HepG2 (cell line): ENCODE data around the gene POLA2. TPM values are rescaled to one million over a fixed set of nuclear protein-coding genes. Genes with fewer than 3 reads are reported as not detected.

Experiments
- GZF1 ChIP-seq: sonication (generic); formaldehyde crosslinking; IDR thresholded peaks from 2 replicates; pipeline ENCODE4 v1.5.1; 2020; ENCODE audit warnings: mild to moderate bottlenecking, missing genetic modification reagents
- MIER3 ChIP-seq: IDR thresholded peaks from 2 replicates; pipeline ENCODE4 v1.6.1; 2016; ENCODE audit warnings: missing compliant biosample characterization, borderline replicate concordance
- ZNF264 ChIP-seq: sonication (generic); formaldehyde crosslinking; IDR thresholded peaks from 2 replicates; pipeline ENCODE4 v1.4.0; 2020; ENCODE audit warnings: missing genetic modification reagents
- ZNF563 ChIP-seq: sonication (generic); formaldehyde crosslinking; IDR thresholded peaks from 2 replicates; pipeline ENCODE4 v1.8.0; 2022; ENCODE audit warnings: mild to moderate bottlenecking, moderate library complexity, missing genetic modification reagents
- ZNF567 ChIP-seq: sonication (generic); formaldehyde crosslinking; IDR thresholded peaks from 2 replicates; pipeline ENCODE4 v1.8.1; 2023; ENCODE audit warnings: mild to moderate bottlenecking, missing genetic modification reagents, borderline replicate concordance
- polyA plus RNA-seq, 8 experiments: library from polyadenylated mRNA; depleted of rRNA in 3 of 8; stranded (reverse) in 7 of 8; unstranded in 1 of 8; fragments of >200 nt; fragmentation: Illumina TruSeq in 4 of 8; extraction: Trizol in 4 of 8; gene quantifications; 2 replicates each; pipeline versions ENCODE4 v1.2.1 to v1.2.3, GENCODE V29; 2011 to 2016; ENCODE audit warnings: low read depth in 4 of 8, missing spikeins in 1 of 8, mixed read lengths in 1 of 8; ENCODE audit not compliant: insufficient read depth in 1 of 8
- total RNA-seq, 5 experiments: library from RNA; depleted of rRNA; stranded (reverse); fragments of >200 nt; fragmentation: Illumina TruSeq; extraction: Trizol; gene quantifications; 2 replicates each; pipeline ENCODE4 v1.2.3, GENCODE V29; 2016; ENCODE audit warnings: low read depth in 1 of 5
- TF ChIP-seq, protein P1 (sequence below), 2 experiments: IDR thresholded peaks; 2 replicates each; pipeline ENCODE4 v1.6.1; 2011 to 2012; ENCODE audit warnings: low read length in 2 of 2, borderline replicate concordance in 1 of 2, low read depth in 1 of 2, mild to moderate bottlenecking in 1 of 2, moderate library complexity in 1 of 2
- TF ChIP-seq, protein P2 (sequence below): IDR thresholded peaks from 2 replicates; pipeline ENCODE4 v1.6.1; 2016; ENCODE audit warnings: low read depth, borderline replicate concordance
- TF ChIP-seq, protein P3 (sequence below): sonication (generic); formaldehyde crosslinking; IDR thresholded peaks from 2 replicates; pipeline ENCODE4 v1.8.0; 2022; ENCODE audit warnings: mild to moderate bottlenecking, missing genetic modification reagents
- TF ChIP-seq, protein P4 (sequence below), 2 experiments: sonication (generic) in 1 of 2; formaldehyde crosslinking in 1 of 2; IDR thresholded peaks; 2 replicates each; pipeline versions ENCODE4 v1.4.0 to v1.6.1; 2016 to 2020; ENCODE audit warnings: borderline replicate concordance in 1 of 2, low read depth in 1 of 2, mild to moderate bottlenecking in 1 of 2, missing genetic modification reagents in 1 of 2
- TF ChIP-seq, protein P5 (sequence below): sonication (generic); formaldehyde crosslinking; IDR thresholded peaks from 2 replicates; pipeline ENCODE4 v1.8.0; 2022; ENCODE audit warnings: mild to moderate bottlenecking, missing genetic modification reagents, moderate library complexity
- TF ChIP-seq, protein P6 (sequence below): sonication (generic); formaldehyde crosslinking; IDR thresholded peaks from 2 replicates; pipeline ENCODE4 v1.8.1; 2023; ENCODE audit warnings: mild to moderate bottlenecking, missing genetic modification reagents
- TF ChIP-seq, protein P7 (sequence below): sonication (generic); formaldehyde crosslinking; IDR thresholded peaks from 2 replicates; pipeline ENCODE4 v1.4.0; 2020; ENCODE audit warnings: missing genetic modification reagents

POLA2 gene
- total and polyA plus RNA-seq, 2 of the 13 experiments (the other 11 are each of a cell fraction or from before 2014, with no cell fraction given) = 9.7 to 15.6 TPM

DNA sequence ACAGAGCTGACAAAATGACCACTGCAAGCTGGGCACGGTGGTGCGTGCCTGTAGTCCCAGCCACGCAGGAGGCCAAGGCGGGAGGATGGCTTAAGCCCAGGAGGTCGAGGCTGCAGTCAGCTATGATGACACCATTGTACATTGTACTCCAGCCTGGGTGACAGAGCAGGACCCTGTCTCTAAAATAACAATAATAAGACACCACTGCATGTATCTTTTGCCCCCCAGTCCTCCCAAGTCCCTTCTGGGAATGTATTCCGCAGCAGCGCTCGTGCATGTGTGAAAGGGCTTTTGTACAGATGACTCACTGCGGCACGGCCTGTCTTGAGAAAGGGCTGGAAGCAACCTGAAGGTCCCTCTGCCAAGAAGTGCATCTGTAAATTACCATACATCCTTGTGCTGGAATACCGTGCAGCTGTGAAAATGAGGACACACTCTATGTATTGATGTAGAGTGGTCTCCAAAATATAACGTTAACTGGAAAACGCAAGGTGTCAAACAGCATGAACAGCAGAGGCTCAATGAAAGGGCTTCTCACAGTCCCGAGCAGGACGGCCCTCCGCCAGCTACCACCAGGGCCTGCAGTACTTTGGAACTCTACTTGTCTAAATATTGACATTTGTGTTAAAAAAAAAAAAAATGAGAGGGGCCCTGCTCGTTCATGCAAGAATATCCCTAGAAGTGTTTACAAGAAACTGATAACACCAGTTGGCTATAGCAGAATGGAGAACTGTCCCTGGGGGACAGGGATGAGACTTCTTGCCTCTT, 43.9 kb downstream of the POLA2 start (continued):
- TF ChIP-seq, protein P1, sequence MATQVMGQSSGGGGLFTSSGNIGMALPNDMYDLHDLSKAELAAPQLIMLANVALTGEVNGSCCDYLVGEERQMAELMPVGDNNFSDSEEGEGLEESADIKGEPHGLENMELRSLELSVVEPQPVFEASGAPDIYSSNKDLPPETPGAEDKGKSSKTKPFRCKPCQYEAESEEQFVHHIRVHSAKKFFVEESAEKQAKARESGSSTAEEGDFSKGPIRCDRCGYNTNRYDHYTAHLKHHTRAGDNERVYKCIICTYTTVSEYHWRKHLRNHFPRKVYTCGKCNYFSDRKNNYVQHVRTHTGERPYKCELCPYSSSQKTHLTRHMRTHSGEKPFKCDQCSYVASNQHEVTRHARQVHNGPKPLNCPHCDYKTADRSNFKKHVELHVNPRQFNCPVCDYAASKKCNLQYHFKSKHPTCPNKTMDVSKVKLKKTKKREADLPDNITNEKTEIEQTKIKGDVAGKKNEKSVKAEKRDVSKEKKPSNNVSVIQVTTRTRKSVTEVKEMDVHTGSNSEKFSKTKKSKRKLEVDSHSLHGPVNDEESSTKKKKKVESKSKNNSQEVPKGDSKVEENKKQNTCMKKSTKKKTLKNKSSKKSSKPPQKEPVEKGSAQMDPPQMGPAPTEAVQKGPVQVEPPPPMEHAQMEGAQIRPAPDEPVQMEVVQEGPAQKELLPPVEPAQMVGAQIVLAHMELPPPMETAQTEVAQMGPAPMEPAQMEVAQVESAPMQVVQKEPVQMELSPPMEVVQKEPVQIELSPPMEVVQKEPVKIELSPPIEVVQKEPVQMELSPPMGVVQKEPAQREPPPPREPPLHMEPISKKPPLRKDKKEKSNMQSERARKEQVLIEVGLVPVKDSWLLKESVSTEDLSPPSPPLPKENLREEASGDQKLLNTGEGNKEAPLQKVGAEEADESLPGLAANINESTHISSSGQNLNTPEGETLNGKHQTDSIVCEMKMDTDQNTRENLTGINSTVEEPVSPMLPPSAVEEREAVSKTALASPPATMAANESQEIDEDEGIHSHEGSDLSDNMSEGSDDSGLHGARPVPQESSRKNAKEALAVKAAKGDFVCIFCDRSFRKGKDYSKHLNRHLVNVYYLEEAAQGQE (IDR thresholded peaks at IDR 0.05; ENCODE audit: borderline replicate concordance in 1 of 2, low read depth in 1 of 2, low read length in 2 of 2) = peak in 1 of 2 experiments; percentile 51; a peak in 1 of 4 replicates
- TF ChIP-seq, protein P2, sequence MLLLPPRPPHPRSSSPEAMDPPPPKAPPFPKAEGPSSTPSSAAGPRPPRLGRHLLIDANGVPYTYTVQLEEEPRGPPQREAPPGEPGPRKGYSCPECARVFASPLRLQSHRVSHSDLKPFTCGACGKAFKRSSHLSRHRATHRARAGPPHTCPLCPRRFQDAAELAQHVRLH (CRISPR knock-in tag) = no peak
- TF ChIP-seq ZNF264 = peak; percentile 86; the same call in 1 of the 2 replicates
- TF ChIP-seq, protein P3, sequence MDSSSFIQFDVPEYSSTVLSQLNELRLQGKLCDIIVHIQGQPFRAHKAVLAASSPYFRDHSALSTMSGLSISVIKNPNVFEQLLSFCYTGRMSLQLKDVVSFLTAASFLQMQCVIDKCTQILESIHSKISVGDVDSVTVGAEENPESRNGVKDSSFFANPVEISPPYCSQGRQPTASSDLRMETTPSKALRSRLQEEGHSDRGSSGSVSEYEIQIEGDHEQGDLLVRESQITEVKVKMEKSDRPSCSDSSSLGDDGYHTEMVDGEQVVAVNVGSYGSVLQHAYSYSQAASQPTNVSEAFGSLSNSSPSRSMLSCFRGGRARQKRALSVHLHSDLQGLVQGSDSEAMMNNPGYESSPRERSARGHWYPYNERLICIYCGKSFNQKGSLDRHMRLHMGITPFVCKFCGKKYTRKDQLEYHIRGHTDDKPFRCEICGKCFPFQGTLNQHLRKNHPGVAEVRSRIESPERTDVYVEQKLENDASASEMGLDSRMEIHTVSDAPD (CRISPR knock-in tag) = 0 out of 2 replicates have a peak, but pooled peaks have one; percentile 43
- 0 out of 2 replicates have a peak, but pooled peaks have one; percentile 27 for TF ChIP-seq ZNF563 (CRISPR knock-in tag)
- TF ChIP-seq, protein P4, sequence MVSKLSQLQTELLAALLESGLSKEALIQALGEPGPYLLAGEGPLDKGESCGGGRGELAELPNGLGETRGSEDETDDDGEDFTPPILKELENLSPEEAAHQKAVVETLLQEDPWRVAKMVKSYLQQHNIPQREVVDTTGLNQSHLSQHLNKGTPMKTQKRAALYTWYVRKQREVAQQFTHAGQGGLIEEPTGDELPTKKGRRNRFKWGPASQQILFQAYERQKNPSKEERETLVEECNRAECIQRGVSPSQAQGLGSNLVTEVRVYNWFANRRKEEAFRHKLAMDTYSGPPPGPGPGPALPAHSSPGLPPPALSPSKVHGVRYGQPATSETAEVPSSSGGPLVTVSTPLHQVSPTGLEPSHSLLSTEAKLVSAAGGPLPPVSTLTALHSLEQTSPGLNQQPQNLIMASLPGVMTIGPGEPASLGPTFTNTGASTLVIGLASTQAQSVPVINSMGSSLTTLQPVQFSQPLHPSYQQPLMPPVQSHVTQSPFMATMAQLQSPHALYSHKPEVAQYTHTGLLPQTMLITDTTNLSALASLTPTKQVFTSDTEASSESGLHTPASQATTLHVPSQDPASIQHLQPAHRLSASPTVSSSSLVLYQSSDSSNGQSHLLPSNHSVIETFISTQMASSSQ (IDR thresholded peaks at IDR 0.05; ENCODE audit: low read depth) = peak; percentile 42; the same call in 1 of the 2 replicates
- TF ChIP-seq, protein P4 (CRISPR knock-in tag; IDR thresholded peaks at IDR 0.05; ENCODE audit: borderline replicate concordance) = 0 out of 2 replicates have a peak, but pooled peaks have one; percentile 62
- TF ChIP-seq, protein P5, sequence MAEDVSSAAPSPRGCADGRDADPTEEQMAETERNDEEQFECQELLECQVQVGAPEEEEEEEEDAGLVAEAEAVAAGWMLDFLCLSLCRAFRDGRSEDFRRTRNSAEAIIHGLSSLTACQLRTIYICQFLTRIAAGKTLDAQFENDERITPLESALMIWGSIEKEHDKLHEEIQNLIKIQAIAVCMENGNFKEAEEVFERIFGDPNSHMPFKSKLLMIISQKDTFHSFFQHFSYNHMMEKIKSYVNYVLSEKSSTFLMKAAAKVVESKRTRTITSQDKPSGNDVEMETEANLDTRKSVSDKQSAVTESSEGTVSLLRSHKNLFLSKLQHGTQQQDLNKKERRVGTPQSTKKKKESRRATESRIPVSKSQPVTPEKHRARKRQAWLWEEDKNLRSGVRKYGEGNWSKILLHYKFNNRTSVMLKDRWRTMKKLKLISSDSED (CRISPR knock-in tag) = no peak
- TF ChIP-seq, protein P6, sequence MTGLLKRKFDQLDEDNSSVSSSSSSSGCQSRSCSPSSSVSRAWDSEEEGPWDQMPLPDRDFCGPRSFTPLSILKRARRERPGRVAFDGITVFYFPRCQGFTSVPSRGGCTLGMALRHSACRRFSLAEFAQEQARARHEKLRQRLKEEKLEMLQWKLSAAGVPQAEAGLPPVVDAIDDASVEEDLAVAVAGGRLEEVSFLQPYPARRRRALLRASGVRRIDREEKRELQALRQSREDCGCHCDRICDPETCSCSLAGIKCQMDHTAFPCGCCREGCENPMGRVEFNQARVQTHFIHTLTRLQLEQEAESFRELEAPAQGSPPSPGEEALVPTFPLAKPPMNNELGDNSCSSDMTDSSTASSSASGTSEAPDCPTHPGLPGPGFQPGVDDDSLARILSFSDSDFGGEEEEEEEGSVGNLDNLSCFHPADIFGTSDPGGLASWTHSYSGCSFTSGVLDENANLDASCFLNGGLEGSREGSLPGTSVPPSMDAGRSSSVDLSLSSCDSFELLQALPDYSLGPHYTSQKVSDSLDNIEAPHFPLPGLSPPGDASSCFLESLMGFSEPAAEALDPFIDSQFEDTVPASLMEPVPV (CRISPR knock-in tag) = 0 out of 2 replicates have a peak, but pooled peaks have one; percentile 56
- peak; percentile 54; the same call in 1 of the 2 replicates for TF ChIP-seq GZF1 (CRISPR knock-in tag)
- TF ChIP-seq MIER3 (CRISPR knock-in tag) = peak; percentile 67; the same call in 1 of the 2 replicates
- TF ChIP-seq ZNF567 (CRISPR knock-in tag) = no peak
- TF ChIP-seq, protein P7, sequence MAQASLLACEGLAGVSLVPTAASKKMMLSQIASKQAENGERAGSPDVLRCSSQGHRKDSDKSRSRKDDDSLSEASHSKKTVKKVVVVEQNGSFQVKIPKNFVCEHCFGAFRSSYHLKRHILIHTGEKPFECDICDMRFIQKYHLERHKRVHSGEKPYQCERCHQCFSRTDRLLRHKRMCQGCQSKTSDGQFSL = no peak
